Measurements from ENCODE around the gene TMC6.

- no peak for TF ChIP-seq CTCF (conservative IDR thresholded peaks at IDR 0.05; ENCODE audit: low read depth, low read length)
- TF ChIP-seq EZH2 (IDR thresholded peaks at IDR 0.05; ENCODE audit: borderline replicate concordance, low read depth, low read length, poor library complexity, severe bottlenecking): no peak
Observed at GRCh38 chr17:78113804-78114785, 14.5 kb downstream of the TMC6 start.
